ENCODE results near the gene GABRG3. TPM values are rescaled to one million over a fixed set of nuclear protein-coding genes. Genes with fewer than 3 reads are reported as not detected.
"Not testable (repeated sequence)": the region's sequence is repeated elsewhere in the genome, so short reads cannot be mapped to it uniquely, and the experiment has no call there.

GABRG3 gene
- total RNA-seq, 1 experiment from 2014 or later, result not detected

- H3K9me2 ChIP-seq (replicated peaks; ENCODE audit: insufficient read depth, low read length), result no peaks in the 10 kb centered on the region
- no peaks in the 10 kb centered on the region for H3K27me3 ChIP-seq (ENCODE audit: low read length)
- H3K4me2 ChIP-seq (ENCODE audit: low read depth, low read length, poor library complexity, severe bottlenecking), result no peak overlapping the region
- H3K79me2 ChIP-seq (ENCODE audit: low read length), result no peaks in the 10 kb centered on the region
- no peaks in the 10 kb centered on the region for H3K4me1 ChIP-seq (ENCODE audit: low read length)
- no peak overlapping the region for H3K4me3 ChIP-seq (ENCODE audit: low read length)
- H3K9me3 ChIP-seq (ENCODE audit: low read length), result peaks cover 21% of the 10 kb centered on the region
- H3K36me3 ChIP-seq (ENCODE audit: insufficient read depth, low read length), result no peaks in the 10 kb centered on the region
- no peak for DNase-seq
- H3K9ac ChIP-seq (ENCODE audit: low read length), result no peak overlapping the region
- H4K20me1 ChIP-seq (ENCODE audit: insufficient read depth, low read depth, low read length), result no peaks in the 10 kb centered on the region
- H3K27ac ChIP-seq (ENCODE audit: low read length), result no peak overlapping the region
- no peak overlapping the region for H2AFZ ChIP-seq (ENCODE audit: low read length)
Measured at GRCh38 chr15:26971271-26972018, 464 bp downstream of the GABRG3 start.

- H4K20me1 ChIP-seq (ENCODE audit: insufficient read depth, low read depth, low read length), result no peaks in the 10 kb centered on the region
- H3K9ac ChIP-seq (ENCODE audit: low read length), result no peak overlapping the region
- DNase-seq, result no peak
- no peaks in the 10 kb centered on the region for H3K27me3 ChIP-seq (ENCODE audit: low read length)
- H3K79me2 ChIP-seq (ENCODE audit: low read length), result no peaks in the 10 kb centered on the region
- no peak overlapping the region for H3K4me2 ChIP-seq (ENCODE audit: low read depth, low read length, poor library complexity, severe bottlenecking)
- H3K9me2 ChIP-seq (replicated peaks; ENCODE audit: insufficient read depth, low read length), result no peaks in the 10 kb centered on the region
- no peak overlapping the region for H3K27ac ChIP-seq (ENCODE audit: low read length)
- no peak overlapping the region for H3K4me3 ChIP-seq (ENCODE audit: low read length)
- H2AFZ ChIP-seq (ENCODE audit: low read length), result no peak overlapping the region
- H3K9me3 ChIP-seq (ENCODE audit: low read length), result peaks cover 17% of the 10 kb centered on the region
- no peaks in the 10 kb centered on the region for H3K4me1 ChIP-seq (ENCODE audit: low read length)
- no peaks in the 10 kb centered on the region for H3K36me3 ChIP-seq (ENCODE audit: insufficient read depth, low read length)
Measured at GRCh38 chr15:26972636-26973035, 1.7 kb downstream of the GABRG3 start.

DNA sequence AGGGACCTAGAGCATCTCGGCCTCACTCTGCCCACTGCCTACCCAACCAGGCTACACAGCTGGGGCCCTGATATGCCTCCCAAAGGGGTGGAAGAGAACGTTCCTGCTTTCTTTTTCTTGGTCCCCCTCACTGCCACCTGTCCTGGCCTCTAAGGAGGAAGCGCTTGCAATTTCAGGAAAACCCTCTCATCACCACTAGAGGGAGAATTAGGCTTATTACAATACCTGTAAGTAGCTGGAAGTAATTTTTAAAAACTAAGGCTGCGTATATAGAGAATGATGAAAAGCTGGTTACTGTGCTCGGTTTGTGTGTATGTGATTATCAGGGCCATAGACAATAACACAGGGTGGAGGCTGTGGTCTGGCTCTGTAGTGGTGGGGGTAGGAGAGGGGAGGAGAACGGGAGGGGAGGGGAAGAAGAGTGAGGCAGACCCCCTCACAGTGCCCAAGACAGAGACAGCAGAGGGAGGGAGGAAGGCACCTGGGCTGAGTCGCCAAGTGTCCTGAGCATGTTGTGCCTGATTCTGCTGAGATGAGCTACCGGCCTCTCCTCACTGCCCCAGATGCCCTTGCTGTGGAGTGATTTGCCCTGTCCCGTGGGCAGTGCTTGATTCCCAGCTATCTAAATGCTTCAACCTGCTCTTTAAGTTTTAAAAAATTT is 3.3 kb downstream of the GABRG3 start:
- Histone ChIP-seq H3K9me2 (replicated peaks; ENCODE audit: insufficient read depth, low read length) (no peaks in the 10 kb centered on the region; the same call in 1 of the 2 replicates), H3K9ac (ENCODE audit: low read length) (no peak overlapping the region), H3K4me3 (ENCODE audit: low read length) (no peak overlapping the region), H3K27me3 (ENCODE audit: low read length) (no peaks in the 10 kb centered on the region), H3K36me3 (ENCODE audit: insufficient read depth, low read length) (no peaks in the 10 kb centered on the region), H2AFZ (ENCODE audit: low read length) (no peak overlapping the region), H3K79me2 (ENCODE audit: low read length) (no peaks in the 10 kb centered on the region), H3K9me3 (ENCODE audit: low read length) (peaks cover 9% of the 10 kb centered on the region), H3K4me1 (ENCODE audit: low read length) (no peaks in the 10 kb centered on the region), H3K27ac (ENCODE audit: low read length) (no peak overlapping the region), H3K4me2 (ENCODE audit: low read depth, low read length, poor library complexity, severe bottlenecking) (no peak overlapping the region), H4K20me1 (ENCODE audit: insufficient read depth, low read depth, low read length) (no peaks in the 10 kb centered on the region)
- DNase-seq, result peak; percentile 57

- Histone ChIP-seq H3K36me3 (ENCODE audit: insufficient read depth, low read length) (no peaks in the 10 kb centered on the region), H3K9me2 (replicated peaks; ENCODE audit: insufficient read depth, low read length) (no peaks in the 10 kb centered on the region; the same call in 1 of the 2 replicates), H3K9ac (ENCODE audit: low read length) (no peak overlapping the region), H3K4me1 (ENCODE audit: low read length) (no peaks in the 10 kb centered on the region), H3K27me3 (ENCODE audit: low read length) (no peaks in the 10 kb centered on the region), H4K20me1 (ENCODE audit: insufficient read depth, low read depth, low read length) (no peaks in the 10 kb centered on the region), H3K27ac (ENCODE audit: low read length) (no peak overlapping the region), H2AFZ (ENCODE audit: low read length) (no peak overlapping the region), H3K79me2 (ENCODE audit: low read length) (no peaks in the 10 kb centered on the region), H3K9me3 (ENCODE audit: low read length) (peaks cover 26% of the 10 kb centered on the region), H3K4me3 (ENCODE audit: low read length) (no peak overlapping the region), H3K4me2 (ENCODE audit: low read depth, low read length, poor library complexity, severe bottlenecking) (no peak overlapping the region)
- DNase-seq, result no peak
Measured at GRCh38 chr15:26981492-26981891, 10.5 kb downstream of the GABRG3 start.

GRCh38 chr15:26983822-26984221 is 12.8 kb downstream of the GABRG3 start:
- Histone ChIP-seq H3K79me2 (ENCODE audit: low read length) (no peaks in the 10 kb centered on the region), H3K9ac (ENCODE audit: low read length) (no peak overlapping the region), H3K36me3 (ENCODE audit: insufficient read depth, low read length) (no peaks in the 10 kb centered on the region), H3K4me2 (ENCODE audit: low read depth, low read length, poor library complexity, severe bottlenecking) (no peak overlapping the region), H3K9me3 (ENCODE audit: low read length) (peaks cover 35% of the 10 kb centered on the region), H3K9me2 (replicated peaks; ENCODE audit: insufficient read depth, low read length) (no peaks in the 10 kb centered on the region), H2AFZ (ENCODE audit: low read length) (no peak overlapping the region), H4K20me1 (ENCODE audit: insufficient read depth, low read depth, low read length) (no peaks in the 10 kb centered on the region), H3K27me3 (ENCODE audit: low read length) (no peaks in the 10 kb centered on the region), H3K4me3 (ENCODE audit: low read length) (no peak overlapping the region), H3K4me1 (ENCODE audit: low read length) (no peaks in the 10 kb centered on the region), H3K27ac (ENCODE audit: low read length) (no peak overlapping the region)
- no peak for DNase-seq

- Histone ChIP-seq H3K27me3 (ENCODE audit: low read length) (no peaks in the 10 kb centered on the region), H4K20me1 (ENCODE audit: insufficient read depth, low read depth, low read length) (no peaks in the 10 kb centered on the region), H3K27ac (ENCODE audit: low read length) (no peak overlapping the region), H3K79me2 (ENCODE audit: low read length) (no peaks in the 10 kb centered on the region), H3K9me3 (ENCODE audit: low read length) (peaks cover 44% of the 10 kb centered on the region), H3K9me2 (replicated peaks; ENCODE audit: insufficient read depth, low read length) (no peaks in the 10 kb centered on the region), H3K4me2 (ENCODE audit: low read depth, low read length, poor library complexity, severe bottlenecking) (no peak overlapping the region), H3K36me3 (ENCODE audit: insufficient read depth, low read length) (no peaks in the 10 kb centered on the region), H3K4me3 (ENCODE audit: low read length) (no peak overlapping the region), H2AFZ (ENCODE audit: low read length) (no peak overlapping the region), H3K4me1 (ENCODE audit: low read length) (no peaks in the 10 kb centered on the region), H3K9ac (ENCODE audit: low read length) (no peak overlapping the region)
- no peak for DNase-seq
Measured at GRCh38 chr15:26985050-26985449, 14.1 kb downstream of the GABRG3 start.

DNA sequence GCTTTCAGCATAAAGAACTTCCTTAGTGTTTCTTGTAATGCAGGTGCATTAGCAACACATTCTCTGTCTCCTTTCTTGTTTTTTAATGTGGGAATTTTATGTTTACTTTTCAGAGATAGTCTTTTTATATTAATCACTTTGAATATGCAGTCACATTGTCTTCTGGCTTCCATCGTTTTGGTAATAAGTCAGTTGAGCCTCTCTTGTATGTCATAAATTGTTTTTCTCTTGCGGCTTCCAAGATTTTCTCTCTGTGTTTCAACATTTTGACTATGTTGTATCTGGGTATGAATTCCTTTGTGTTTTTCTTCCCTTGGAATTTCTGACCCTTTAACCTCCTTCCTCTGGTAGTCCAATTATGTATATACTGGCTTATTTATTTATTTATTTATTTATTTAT is 25.3 kb downstream of the GABRG3 start:
- Histone ChIP-seq H3K36me3 (ENCODE audit: insufficient read depth, low read length) (no peaks in the 10 kb centered on the region), H3K9me2 (replicated peaks; ENCODE audit: insufficient read depth, low read length) (no peaks in the 10 kb centered on the region), H3K9ac (ENCODE audit: low read length) (no peak overlapping the region), H3K4me1 (ENCODE audit: low read length) (no peaks in the 10 kb centered on the region), H3K4me3 (ENCODE audit: low read length) (no peak overlapping the region), H4K20me1 (ENCODE audit: insufficient read depth, low read depth, low read length) (no peaks in the 10 kb centered on the region), H3K4me2 (ENCODE audit: low read depth, low read length, poor library complexity, severe bottlenecking) (no peak overlapping the region), H3K27ac (ENCODE audit: low read length) (no peak overlapping the region), H3K9me3 (ENCODE audit: low read length) (peaks cover 32% of the 10 kb centered on the region), H3K27me3 (ENCODE audit: low read length) (no peaks in the 10 kb centered on the region), H2AFZ (ENCODE audit: low read length) (no peak overlapping the region), H3K79me2 (ENCODE audit: low read length) (no peaks in the 10 kb centered on the region)
- DNase-seq, result no peak

DNA sequence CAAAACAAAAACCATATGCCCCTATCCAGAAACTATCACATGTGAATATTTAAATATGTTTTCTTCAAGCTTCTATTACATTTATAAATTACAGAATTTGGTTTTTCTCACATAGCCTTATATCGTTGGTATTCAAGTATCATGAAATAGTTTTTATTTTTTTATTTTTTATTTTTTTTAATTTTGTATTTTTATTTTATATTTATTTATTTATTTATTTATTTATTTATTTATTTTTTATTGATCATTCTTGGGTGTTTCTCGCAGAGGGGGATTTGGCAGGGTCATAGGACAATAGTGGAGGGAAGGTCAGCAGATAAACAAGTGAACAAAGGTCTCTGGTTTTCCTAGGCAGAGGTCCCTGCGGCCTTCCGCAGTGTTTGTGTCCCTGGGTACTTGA is 32.0 kb downstream of the GABRG3 start:
- H2AFZ ChIP-seq (ENCODE audit: low read length); H4K20me1 ChIP-seq (ENCODE audit: insufficient read depth, low read depth, low read length); H3K9me2 ChIP-seq (replicated peaks; ENCODE audit: insufficient read depth, low read length); H3K79me2 ChIP-seq (ENCODE audit: low read length); H3K27me3 ChIP-seq (ENCODE audit: low read length); DNase-seq; H3K9ac ChIP-seq (ENCODE audit: low read length); H3K4me1 ChIP-seq (ENCODE audit: low read length); H3K4me2 ChIP-seq (ENCODE audit: low read depth, low read length, poor library complexity, severe bottlenecking); H3K4me3 ChIP-seq (ENCODE audit: low read length); H3K27ac ChIP-seq (ENCODE audit: low read length); H3K36me3 ChIP-seq (ENCODE audit: insufficient read depth, low read length): not testable (repeated sequence)
- H3K9me3 ChIP-seq (ENCODE audit: low read length), result peaks cover 19% of the 10 kb centered on the region

Data from Karpas-422 (cell line).